Activated CD8-positive, alpha-beta memory T cell treated with anti-CD3 and anti-CD28 coated beads for 48 hours (primary cell): ENCODE results near the gene ZNF117.
"Not testable (repeated sequence)": the region's sequence is repeated elsewhere in the genome, so short reads cannot be mapped to it uniquely, and the experiment has no call there.

Experiments used
- DNase-seq, 3 experiments: peaks; one replicate each; pipeline ENCODE4 v3.0.0-alpha.2; 2020; ENCODE audit warnings: low read depth in 2 of 3, low spot score in 2 of 3

Gene ZNF117

DNA sequence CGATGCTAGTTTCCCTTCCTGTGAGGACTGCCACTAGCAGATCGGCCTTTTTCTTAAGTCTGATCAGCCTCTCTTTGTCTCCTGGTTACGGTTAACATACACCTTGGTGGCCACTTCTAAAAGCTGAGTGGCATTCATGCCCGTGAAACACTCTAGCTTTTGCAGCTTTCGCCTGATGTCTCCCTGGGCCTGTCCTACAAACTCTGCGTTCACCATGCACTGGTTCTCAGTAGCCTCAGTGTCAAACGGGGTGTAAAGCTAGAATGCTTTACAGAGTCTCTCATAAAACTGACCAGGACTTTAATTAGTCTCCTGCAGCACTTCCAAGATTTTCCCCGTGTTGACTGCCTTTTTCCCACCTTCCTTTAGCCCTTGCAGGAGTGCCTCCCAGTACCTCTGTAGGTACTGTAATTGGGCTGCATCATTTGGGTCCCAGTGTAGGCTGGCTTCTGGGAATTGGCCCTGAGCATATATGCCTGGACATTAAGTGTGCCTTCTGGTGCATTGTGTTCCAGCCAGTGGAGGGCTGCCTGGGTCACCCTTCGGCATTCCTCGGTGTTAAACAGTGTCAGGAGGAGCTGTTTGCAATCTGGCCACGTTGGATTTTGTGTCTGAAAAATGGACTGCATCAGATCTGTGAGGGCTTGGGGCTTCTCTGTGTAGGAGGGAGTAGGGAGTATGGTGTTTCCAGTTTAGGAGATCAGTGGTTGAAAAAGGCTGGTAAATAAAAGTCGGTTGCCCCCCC, 6.5 kb upstream of the ZNF117 start:
- no peak for DNase-seq

DNA sequence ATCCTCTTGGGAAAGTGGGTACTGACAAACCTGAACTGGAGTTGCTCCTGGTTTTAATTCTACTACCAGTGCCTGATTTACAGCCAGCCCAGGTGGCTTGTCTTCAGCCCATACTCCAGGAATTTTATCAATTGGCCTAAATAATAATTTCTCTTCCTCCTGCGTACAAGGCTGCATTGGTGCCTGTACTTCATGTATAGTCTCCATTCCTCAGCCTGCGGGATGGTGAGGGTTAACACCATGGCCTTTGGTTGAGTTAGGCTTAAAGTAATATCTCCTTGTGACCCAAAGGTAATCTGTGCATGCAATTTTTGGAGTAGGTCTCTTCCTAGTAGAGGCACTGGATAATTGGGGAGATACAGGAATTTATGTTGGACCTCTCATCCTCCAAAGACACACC, 5.5 kb upstream of the ZNF117 start:
- DNase-seq = no peak

DNA sequence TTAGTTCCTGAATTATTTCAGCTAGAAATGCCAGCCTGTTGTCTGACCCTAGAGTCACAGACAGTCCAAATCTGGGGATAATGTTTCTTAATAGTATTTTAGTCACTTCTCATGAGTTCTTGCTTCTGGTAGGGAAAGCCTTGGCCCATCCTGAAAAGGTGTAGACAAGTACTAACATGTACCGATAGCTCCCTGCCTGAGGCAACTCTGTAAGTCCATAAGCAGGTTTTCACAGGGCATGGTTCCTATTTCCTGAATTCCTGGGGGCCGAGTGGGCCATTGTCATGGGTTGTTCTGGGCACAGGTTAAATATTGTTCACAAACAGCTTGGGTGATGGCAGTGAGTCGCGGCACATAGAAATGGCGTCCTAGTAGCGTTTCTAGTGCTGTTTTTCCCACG, 3.1 kb upstream of the ZNF117 start:
- no peak for DNase-seq

DNA sequence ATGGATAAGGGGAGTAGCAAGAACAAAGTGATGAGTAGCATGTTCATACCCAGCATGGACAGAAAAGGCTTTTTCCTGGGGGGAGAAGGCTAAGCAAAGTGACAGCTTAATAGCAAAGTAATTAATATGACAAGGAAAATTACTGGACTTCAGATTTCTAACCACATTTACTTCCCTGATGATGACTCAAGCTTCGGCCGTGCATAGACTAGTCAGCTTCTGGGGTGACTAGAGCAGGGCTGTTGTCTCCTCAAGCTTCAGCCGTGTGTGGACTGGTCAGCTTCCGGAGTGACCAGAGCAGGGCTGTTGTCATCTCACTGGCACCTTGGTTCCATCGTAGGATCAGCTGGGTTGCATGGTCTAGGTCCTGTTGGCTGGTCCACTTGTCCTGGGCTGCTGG, 2.1 kb upstream of the ZNF117 start:
- no peak for DNase-seq

DNA sequence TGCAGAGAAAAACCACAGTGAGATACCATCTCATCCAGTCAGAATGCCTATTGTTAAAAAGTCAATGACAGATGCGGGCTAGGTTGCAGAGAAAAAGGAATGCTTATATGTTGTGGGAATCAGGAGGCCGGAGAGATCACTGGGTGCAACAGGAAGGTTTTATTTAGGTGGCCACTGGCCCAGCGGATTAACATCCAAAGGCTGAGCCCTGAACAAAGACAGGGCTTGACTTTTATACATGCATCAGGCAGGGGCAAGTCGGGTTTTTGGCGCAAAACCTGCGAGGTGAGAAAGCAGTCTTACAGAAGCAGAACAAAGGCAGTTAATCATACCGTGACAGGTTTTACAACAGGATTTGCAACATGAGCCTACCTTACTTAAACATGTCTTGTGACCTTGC, 620 bp downstream of the ZNF117 start:
- DNase-seq = no peak

DNA sequence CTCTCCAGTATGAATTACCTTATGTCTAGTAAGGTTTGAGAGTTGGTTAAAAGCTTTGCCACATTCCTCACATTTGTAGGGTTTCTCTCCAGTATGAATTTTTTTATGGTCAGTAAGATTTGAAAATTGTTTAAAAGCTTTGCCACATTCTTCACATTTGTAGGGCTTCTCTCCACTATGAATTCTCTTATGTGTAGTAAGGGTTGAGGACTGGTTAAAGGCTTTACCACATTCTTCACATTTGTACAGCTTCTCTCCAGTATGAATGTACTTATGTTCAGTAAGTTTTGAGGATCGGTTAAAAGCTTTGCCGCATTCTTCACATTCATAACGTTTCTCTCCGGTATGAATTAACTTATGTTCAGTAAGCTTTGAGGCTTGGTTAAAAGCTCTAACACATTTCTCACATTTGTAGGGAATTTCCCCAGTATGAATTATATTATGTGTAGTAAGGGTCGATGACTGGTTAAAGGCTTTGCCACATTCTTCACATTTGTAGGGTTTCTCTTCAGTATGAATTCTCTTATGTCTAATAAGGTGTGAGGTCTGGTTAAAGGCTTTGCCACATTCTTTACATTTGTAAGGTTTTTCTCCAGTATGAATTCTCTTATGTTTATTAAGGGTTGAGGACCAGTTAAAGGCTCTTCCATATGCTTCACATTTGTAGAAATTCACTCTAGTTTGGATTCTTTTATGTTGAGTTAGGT, 12.2 kb downstream of the ZNF117 start:
- no peak for DNase-seq

DNA sequence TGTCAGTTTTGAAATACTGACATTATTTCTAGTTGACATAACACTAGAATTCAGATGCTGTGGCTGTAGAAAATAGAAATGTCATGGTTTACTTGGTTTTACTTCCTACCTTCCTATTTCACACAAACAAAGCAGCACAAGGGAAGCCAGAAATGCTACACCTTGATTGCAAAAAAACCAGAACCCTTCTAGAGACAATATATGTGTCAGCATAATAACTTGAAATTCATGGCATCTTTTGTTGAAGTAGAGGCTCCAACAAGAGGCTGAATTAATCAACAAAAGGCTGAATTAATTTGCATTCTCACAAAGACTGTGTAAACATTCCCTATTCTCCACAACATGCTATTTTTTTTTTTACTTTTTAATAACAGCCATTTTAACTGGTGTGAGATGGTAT, 25.2 kb downstream of the ZNF117 start:
- no peak for DNase-seq

DNA sequence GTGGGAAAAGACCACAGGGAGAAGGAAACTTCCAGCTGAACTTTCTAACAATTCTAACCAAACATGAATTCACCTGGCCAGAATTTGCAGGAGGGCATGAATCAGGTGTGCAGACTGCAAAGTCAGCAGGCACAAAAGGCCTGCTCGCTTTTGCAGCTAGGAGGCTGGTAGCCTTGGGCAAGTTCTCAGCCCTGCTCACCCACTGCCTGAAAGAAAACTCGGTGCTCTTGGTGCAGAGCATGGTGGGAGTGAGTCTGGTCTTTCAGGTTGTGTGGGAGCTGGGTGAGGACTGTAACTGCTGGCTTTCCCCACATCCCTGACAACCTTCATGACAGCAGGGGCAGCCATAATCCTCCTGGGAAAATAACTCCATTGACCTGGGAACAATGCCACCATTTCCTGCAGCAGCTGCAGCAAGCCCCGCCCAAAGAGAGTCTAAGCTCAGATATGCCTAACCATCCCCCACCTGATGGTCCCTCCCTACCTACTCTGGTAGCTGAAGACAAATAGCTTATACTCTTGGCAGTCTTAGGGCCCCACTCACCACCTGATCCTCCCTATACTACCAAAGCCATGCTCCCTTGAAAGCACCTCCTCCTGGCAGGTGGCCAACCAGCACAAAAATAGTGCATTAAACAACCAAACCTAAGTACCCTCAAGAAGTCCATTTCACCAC, 31.6 kb downstream of the ZNF117 start:
- no peak for DNase-seq

DNA sequence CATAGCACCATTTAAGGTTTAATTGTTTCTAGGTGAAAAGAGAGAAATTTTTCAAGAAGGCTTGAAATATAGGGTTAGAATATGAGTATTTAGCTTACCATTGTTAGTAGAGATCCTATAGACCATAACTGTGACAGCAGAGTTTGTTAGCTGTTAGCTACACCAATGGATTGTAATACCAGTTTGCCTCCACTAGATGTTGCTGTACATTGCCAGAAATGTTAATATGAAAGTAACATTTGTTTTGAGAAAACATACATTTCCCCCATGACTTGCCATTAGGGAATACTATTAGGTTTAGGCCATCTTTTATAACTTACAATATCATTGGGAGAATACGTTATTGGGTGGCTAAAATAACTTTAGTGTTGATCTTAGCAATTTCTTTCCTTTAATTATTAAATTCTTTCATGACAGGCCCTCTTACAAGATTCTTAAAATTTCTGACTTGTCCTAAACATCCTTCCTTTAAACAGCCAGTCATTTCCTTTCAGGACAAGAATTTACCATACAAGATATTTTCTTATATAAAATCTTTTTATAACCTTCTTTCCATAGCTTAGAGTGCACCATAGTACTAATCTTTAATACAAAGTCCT, 39.5 kb downstream of the ZNF117 start:
- no peak for DNase-seq

DNA sequence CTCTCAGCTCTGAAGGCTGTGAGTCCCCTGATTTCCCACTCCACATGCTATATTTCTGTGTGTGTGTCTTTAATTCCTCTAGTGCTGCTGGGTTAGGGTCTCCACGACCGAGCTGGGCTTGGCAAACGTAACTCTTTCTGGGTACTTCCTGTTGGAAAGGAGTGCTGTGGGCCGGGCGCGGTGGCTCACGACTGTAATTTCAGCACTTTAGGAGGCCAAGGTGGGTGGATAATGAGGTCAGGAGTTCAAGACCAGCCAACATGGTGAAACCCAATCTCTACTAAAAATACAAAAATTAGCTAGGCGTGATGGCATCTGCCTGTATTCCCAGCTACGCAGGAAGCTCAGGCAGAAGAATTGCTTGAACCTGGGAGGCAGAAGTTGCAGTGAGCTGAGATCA, 40.2 kb downstream of the ZNF117 start:
- DNase-seq = not testable (repeated sequence)

DNA sequence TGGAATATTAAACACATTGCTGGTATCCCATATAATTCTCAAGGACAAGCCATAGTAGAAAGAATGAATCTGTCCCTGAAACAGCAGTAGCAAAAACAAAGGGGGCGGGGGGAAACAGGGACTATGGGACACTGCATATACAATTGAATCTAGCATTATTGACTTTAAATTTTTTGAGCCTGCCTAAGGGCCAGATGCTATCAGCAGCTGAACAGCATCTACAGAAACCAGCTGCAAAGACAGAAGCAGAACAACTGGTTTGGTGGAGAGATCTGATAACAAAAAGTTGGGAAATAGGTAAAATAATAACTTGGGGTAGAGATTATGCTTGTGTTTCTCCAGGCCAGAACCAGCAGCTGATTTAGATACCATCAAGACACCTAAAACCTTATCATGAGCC, 42.1 kb downstream of the ZNF117 start:
- DNase-seq = not testable (repeated sequence)

DNA sequence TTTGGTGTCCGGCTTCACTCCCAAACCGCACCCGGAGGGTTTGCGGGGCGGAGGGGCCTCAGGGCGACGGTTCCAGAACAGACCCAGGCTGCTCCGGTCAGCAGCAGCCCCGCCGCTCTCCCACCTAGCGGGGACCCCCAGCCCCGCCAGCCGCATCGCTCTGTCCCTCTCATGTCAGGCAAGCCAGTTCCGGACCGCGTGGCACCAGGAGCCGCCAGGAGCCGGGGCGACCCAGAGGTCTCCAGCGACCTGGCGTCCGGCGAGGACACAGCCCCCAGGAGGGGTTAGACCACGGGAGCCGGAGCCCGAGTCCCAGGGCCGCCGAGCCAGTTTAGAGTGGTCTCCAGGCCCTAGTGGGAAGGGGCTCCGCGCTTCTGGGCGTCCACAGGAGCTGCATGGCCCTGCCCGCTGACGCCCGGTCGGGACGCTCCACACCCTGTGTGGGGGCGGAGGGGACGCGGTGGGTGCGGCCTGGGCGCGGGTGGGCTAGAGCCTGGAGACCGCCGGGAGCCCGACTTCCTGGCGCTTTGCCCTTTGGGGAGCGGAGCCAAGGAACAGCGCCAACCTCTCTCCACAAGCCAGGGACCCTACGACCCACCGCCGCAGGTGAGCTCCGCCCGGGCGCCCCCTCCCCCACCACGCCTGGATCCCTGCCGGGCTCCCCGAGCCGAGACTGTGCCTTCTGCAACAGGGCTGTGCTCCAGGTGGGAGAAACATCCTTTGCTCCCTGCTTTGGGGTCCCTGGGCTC, 43.4 kb downstream of the ZNF117 start:
- DNase-seq = no peak

DNA sequence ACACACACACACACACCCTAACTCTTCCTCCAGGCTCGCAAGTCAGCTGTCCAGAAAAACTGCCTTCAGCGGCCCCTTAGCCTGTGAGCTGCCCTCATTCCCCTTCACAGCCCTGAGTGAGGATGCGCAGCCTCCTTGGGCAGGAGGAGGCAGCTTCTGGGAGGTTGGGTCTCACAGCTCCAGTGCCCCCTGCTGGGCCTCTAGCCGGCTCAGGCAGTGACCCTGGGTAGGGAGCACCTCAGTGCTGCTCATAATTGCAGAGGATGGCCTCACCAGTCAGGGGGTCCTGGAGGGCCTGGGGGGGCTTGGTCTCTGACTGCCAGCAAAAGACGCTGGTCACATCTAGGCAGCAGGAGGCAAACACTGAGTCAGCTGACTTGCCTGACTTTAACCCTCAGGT, 44.1 kb downstream of the ZNF117 start:
- DNase-seq = no peak

DNA sequence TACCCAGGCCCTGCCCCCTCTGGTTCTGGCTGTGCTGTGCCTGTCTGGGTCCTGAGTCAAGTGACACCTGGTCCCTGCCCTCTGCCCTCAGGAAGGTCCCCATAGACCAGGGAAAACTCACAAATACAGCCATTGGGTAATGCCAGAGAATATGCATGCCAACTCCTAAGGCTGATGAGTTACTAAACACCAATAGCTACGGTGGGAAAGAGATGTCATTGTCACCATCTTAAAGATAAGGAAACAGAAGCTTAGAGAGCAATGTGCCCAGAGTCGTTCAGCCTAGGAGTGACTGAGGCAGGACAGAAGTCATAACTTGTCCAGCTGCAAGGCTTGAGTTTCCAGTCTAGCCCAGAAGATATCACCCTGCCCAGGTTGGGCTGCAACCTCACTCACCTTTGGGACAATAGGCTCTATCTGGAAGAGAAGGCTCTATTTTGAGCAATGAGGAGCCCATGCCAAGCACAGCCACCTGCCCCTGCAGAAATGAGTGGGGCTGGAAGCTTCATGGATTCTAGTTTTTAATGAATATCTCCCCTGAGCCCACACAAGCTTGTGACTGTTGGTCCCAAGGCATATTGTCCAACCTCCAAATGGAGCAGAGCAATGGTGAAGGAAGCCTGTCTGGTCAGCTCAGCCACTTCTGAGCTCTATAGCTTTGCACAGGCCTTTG, 45.2 kb downstream of the ZNF117 start:
- no peak for DNase-seq

DNA sequence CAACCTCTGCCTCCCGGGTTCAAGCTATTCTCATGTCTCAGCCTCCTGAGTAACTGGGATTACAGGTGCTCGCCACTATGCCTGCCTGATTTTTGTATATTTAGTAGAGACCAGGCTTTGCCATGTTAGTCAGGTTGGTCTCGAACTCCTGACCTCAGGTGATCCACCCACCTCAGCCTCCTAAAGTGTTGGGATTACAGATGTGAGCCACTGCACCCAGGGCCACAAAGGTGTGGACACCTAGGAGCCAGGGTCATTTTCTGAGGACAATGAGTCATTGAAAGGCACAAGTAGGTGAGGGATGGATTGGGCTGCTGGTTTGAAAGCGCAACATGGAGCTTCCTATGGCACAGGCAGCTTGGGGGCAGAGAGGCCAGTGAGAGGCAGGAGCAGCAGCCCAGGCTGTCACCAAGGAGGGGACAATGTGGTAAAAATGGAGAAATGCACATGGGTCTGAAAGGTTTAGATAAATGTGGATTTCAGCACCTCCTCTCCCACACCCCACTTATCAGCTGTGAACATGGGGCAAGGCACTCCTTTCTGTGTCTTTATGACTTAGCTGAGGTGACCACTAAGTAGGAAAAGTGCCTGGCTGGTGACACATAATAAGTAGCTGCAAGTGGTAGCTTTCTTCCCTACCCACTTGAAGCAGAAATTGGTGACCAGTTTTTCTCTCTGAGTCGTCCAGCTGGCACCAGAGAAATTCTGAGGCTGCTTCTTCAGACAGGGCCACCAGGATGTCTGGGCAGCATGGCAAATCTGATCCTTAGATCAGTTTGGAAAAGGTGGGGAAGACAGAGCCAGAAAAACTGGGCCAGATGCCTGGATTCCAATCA, 46.0 kb downstream of the ZNF117 start:
- not testable (repeated sequence) for DNase-seq

DNA sequence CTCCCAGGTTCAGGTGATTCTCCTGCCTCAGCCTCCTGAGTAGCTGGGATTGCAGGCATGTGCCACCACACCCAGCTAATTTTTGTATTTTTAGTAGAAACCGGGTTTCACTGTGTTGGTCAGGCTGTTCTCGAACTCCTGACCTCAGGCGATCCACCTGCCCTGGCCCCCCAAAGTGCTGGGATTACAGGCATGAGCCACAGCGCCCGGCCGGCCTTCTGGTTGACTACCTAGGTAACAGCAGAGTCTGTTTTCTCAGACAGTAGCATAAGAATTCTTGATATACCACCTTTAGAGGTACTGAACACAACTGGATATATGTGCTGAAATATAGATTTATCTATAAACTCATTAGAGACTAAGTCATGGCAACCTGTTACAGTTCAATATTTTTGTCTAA, 50.8 kb downstream of the ZNF117 start:
- not testable (repeated sequence) for DNase-seq

DNA sequence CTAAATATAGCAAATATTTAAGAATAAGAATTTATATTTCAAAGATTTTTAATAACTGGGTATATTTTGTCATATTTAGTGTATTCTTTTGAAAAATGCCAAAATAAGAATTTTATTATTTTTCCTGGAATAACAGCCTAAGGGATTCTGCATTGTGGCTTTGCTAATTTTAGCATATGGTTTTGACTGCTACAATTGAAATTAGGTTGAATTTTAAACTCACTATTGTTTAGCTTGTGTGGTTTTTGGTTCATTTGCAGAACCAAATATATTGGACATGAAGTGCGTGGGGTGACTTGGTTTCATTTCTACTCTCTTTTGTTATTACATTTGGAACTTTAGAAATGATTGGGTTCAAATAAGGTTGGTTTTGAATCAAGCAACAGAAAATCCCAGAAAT, 52.3 kb downstream of the ZNF117 start:
- DNase-seq = no peak

DNA sequence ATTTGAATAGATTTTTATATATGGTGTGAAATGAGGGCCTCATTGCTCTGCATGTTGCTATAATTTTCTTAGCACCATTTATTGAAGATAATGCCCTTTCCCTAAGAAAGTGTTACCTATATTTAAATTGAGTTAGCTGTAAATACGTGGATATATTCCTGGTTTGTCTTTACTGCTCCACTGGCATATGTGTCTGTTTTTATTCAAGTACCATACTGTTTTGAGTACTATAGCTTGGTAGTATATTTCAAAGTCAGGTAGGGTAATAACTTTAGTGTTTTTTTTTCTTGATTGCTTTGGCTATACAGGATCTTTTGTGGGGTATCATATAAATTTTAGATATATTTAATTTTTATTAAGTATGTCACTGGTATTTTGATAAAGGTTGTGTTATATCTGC, 56.4 kb downstream of the ZNF117 start:
- no peak for DNase-seq

DNA sequence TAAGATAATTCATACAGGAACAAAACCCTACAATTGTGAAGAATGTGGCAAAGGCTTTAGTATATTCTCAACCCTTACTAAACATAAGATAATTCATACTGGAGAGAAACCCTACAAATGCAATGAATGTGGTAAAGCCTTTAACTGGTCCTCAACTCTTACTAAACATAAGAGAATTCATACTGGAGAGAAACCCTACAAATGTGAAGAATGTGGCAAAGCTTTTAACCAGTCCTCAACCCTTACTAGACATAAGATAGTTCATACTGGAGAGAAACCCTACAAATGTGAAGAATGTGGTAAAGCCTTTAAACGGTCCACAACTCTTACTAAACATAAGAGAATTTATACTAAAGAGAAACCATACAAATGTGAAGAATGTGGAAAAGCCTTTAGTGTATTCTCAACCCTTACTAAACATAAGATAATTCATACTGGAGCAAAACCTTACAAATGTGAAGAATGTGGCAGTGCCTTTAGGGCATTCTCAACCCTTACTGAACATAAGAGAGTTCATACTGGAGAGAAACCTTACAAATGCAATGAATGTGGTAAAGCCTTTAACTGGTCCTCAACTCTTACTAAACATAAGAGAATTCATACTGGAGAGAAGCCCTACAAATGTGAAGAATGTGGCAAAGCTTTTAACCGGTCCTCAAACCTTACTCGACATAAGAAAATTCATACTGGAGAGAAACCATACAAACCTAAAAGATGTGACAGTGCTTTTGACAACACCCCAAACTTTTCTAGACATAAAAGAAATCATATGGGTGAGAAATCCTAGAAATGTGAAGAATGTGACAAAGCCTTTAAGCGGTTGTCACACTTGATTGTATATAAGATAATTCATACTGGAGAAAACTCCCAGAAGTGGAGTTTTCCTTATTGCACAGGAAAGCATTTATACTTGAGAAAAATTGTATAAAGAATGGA, 62.3 kb downstream of the ZNF117 start:
- DNase-seq = not testable (repeated sequence)
